ENCODE results near the gene ZNF219.

DNA sequence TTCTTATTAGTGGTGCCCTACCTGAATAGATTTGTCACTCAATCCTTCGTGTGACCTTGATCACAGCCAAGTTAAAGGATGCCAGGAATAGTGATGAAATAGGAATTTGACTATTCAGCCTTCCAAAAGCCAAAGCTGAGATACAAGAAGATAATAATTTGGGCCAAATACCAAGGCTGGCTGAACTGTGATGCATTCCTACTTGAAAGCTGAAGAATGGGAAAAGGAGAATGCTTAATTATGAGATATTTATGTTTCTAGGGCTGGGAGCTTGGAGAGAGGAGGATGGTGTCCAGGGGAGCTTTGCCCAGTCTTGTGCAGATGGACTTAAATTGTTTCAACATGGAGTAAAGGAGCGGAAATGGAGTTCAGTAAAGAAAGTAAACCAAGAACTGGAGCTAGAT, 51.1 kb downstream of the ZNF219 start:
- TF ChIP-seq, protein P1, sequence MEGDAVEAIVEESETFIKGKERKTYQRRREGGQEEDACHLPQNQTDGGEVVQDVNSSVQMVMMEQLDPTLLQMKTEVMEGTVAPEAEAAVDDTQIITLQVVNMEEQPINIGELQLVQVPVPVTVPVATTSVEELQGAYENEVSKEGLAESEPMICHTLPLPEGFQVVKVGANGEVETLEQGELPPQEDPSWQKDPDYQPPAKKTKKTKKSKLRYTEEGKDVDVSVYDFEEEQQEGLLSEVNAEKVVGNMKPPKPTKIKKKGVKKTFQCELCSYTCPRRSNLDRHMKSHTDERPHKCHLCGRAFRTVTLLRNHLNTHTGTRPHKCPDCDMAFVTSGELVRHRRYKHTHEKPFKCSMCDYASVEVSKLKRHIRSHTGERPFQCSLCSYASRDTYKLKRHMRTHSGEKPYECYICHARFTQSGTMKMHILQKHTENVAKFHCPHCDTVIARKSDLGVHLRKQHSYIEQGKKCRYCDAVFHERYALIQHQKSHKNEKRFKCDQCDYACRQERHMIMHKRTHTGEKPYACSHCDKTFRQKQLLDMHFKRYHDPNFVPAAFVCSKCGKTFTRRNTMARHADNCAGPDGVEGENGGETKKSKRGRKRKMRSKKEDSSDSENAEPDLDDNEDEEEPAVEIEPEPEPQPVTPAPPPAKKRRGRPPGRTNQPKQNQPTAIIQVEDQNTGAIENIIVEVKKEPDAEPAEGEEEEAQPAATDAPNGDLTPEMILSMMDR (IDR thresholded peaks at IDR 0.05): no peak
- no peak for TF ChIP-seq POLR2A (IDR thresholded peaks at IDR 0.05)
